Lung (tissue), 12 donors: ENCODE results near the gene PPP1R13B. TPM values are rescaled to one million over a fixed set of nuclear protein-coding genes. Genes with fewer than 3 reads are reported as not detected.

ENCODE experiments used
- ATAC-seq: fragments of 200-7000 bp; cut with Tn5 transposase; one replicate; pipeline ENCODE4 v1.9.1; 2020; ENCODE audit warnings: moderate number of reproducible peaks; ENCODE audit not compliant: insufficient read depth, low FRiP score
- DNase-seq, 3 donors: peaks; one replicate each; pipeline ENCODE4 v3.0.0-alpha.2; 2013 to 2017
- H3K27ac ChIP-seq, 2 donors: one replicate each; pipeline ENCODE4 v1.5.1; 2013; ENCODE audit warnings: mild to moderate bottlenecking in 2 of 2, moderate library complexity in 2 of 2, control low read depth in 1 of 2, inconsistent platforms in 1 of 2, low read depth in 1 of 2, low read length in 1 of 2
- H3K27me3 ChIP-seq, 3 donors: one replicate each; pipeline ENCODE4 v1.5.1; 2013; ENCODE audit warnings: low read length in 2 of 3; ENCODE audit not compliant: control insufficient read depth in 3 of 3, insufficient read depth in 3 of 3
- H3K36me3 ChIP-seq, 4 donors: one replicate each; pipeline ENCODE4 v1.5.1; 2013; ENCODE audit warnings: low read length in 4 of 4, mild to moderate bottlenecking in 1 of 4, moderate library complexity in 1 of 4; ENCODE audit not compliant: control insufficient read depth in 4 of 4, insufficient read depth in 4 of 4
- H3K4me1 ChIP-seq, 5 donors: one replicate each; pipeline ENCODE4 v1.5.1; 2013; ENCODE audit warnings: low read length in 5 of 5, mild to moderate bottlenecking in 2 of 5, moderate library complexity in 1 of 5; ENCODE audit not compliant: control insufficient read depth in 5 of 5, insufficient read depth in 5 of 5
- H3K4me3 ChIP-seq: one replicate; pipeline ENCODE4 v1.5.1; 2013; ENCODE audit warnings: mild to moderate bottlenecking, control low read depth, moderate library complexity
- H3K9ac ChIP-seq, 2 donors: one replicate each; pipeline ENCODE4 v1.5.1; 2013; ENCODE audit warnings: low read length in 2 of 2, control low read depth in 1 of 2; ENCODE audit not compliant: insufficient read depth in 1 of 2
- H3K9me3 ChIP-seq, 4 donors: one replicate each; pipeline ENCODE4 v1.5.1; 2013; ENCODE audit warnings: low read length in 3 of 4, mild to moderate bottlenecking in 1 of 4, moderate library complexity in 1 of 4; ENCODE audit not compliant: control insufficient read depth in 4 of 4, insufficient read depth in 3 of 4
- WGBS, 2 donors: extraction: QIAGEN DNeasy Blood & Tissue Kit; methylation state at CpG; one replicate each; pipeline ENCODE4 v1.1.7; 2013; 5-methylcytosine and 5-hydroxymethylcytosine counted together
- polyA plus RNA-seq, 2 donors: library from polyadenylated mRNA; stranded (reverse); fragments of 200-250 nt; gene quantifications; one replicate each; pipeline ENCODE4 v1.2.1, GENCODE V29; 2013
- total RNA-seq, 2 donors: library from RNA; depleted of rRNA in 1 of 2; stranded (reverse); fragments of >200 nt in 1 of 2; gene quantifications; one replicate each; pipeline ENCODE4 v1.2.1, GENCODE V29; 2014 to 2021
- TF ChIP-seq, protein P1 (sequence below): IDR thresholded peaks from 2 replicates; pipeline ENCODE4 v1.5.1; 2012; ENCODE audit warnings: mild to moderate bottlenecking; ENCODE audit errors: control extremely low read depth, extremely low read depth
- donor health status: control.
- donor health status: control.
- donor health status: Bipolar disorder and iron deficiency.
- donor health status: healthy.
- donor health status: DM: yes; HTN: yes; CAD: no.

The PPP1R13B gene
- total and polyA plus RNA-seq, 4 donors, result 12.0 to 66.6 (median 38.4) TPM

DNA sequence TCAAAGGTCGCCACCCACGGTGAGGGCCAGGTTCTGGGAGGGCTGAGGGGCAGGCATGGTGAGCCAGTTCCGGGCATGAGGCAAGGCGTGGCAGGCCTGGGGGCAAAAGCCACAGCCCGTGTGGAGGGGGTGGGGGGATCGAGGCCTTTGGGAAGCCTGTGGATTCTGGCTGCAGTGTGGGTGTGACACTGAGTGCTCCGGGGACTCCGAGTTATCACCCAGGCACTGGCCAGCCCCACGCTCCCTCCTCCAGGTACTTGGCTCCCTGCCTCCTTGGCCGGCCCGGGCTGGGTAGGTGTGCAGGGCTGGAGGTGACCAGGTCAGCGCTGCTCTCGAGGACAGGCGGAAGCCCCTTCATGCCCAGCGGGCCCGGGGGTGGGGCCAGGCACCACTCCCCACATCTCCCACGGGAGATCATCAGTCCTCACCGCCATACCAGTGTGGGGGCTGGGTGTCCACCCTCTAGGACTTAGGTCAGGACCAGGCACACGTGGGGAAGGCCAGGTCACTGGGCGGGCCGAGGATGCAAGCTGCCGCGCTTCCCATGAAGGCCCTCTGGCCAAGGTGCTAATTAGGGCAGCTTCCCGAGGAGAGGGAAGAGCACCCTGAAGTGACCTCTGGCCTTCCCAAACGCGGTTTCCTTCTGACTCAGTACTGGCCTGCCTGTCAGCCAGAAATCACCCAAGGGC lies 46.8 kb upstream of the PPP1R13B start:
- Histone ChIP-seq H3K27ac (no peak overlapping the region), H3K27me3 (no peaks in the 10 kb centered on the region), H3K36me3 (no peaks in the 10 kb centered on the region), H3K4me3 (no peak overlapping the region), H3K9ac (no peak overlapping the region), H3K9me3 (no peaks in the 10 kb centered on the region), H3K4me1 (peaks cover 0 to 17% (median 8%) of the 10 kb centered on the region in 5 donors)
- 76 to 85% methylated on average over 26 of the region's 26 CpGs for WGBS, 2 donors
- DNase-seq, result no peak
- no peak for ATAC-seq
- TF ChIP-seq, protein P1, sequence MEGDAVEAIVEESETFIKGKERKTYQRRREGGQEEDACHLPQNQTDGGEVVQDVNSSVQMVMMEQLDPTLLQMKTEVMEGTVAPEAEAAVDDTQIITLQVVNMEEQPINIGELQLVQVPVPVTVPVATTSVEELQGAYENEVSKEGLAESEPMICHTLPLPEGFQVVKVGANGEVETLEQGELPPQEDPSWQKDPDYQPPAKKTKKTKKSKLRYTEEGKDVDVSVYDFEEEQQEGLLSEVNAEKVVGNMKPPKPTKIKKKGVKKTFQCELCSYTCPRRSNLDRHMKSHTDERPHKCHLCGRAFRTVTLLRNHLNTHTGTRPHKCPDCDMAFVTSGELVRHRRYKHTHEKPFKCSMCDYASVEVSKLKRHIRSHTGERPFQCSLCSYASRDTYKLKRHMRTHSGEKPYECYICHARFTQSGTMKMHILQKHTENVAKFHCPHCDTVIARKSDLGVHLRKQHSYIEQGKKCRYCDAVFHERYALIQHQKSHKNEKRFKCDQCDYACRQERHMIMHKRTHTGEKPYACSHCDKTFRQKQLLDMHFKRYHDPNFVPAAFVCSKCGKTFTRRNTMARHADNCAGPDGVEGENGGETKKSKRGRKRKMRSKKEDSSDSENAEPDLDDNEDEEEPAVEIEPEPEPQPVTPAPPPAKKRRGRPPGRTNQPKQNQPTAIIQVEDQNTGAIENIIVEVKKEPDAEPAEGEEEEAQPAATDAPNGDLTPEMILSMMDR, result no peak

DNA sequence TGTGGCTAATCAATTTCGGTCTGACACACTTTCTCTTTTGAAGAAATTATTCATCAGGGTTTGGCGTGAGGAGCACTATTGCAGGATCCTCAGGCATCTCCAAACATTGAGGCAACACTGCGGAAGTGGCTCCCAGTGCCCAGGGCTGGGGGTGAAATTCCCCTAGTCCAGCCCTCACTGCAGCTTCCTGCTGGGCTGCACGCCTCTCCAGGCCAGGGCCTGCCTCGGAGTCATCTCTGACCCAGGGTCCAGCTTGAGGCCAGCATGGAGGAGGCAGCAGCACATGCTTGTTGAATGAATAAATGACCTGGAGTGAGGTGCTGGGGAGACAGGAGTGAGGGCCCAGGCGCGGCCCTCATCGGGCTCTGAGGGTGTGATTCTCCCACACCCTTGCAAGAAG lies 44.9 kb upstream of the PPP1R13B start:
- Histone ChIP-seq H3K27ac (no peak overlapping the region), H3K36me3 (no peaks in the 10 kb centered on the region), H3K27me3 (no peaks in the 10 kb centered on the region), H3K9me3 (no peaks in the 10 kb centered on the region), H3K4me3 (no peak overlapping the region), H3K4me1 (peaks cover 0 to 19% (median 8%) of the 10 kb centered on the region in 5 donors), H3K9ac (no peak overlapping the region)
- TF ChIP-seq, protein P1, result no peak
- 92 to 94% methylated on average over 8 of the region's 8 CpGs for WGBS, 2 donors
- ATAC-seq (no peak), DNase-seq (no peak)

DNA sequence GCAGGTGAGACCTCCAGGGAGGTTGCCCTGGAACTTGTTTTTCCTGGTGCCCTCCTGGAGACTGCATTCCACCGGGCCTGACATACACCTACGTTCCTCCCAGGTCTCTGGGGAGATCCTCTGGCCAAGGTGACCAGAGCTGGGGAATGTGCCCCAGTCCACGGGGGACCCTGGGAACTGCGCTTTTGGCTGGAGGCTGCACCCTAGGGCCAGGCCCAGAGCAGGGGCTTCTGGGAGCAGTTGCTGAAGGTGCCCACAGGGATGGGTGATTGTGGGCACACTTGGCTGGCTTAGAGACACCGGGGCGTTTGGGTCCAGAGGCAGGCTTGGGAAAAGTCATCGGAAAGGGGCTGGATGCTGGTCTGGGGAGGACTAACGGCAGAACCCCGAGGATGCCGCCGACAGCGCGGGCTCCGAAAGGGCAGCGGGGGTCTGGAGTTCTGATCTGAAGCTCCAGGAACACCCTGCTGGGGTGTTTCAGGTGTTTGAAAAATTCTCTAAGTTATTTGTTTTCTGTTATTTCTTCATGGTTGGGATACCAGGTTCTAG lies 44.4 kb upstream of the PPP1R13B start:
- H3K27ac ChIP-seq, result no peak overlapping the region
- no peak overlapping the region for H3K9ac ChIP-seq
- H3K27me3 ChIP-seq, result no peaks in the 10 kb centered on the region
- no peaks in the 10 kb centered on the region for H3K36me3 ChIP-seq
- TF ChIP-seq, protein P1, result no peak
- H3K4me1 ChIP-seq, result peaks cover 0 to 21% (median 8%) of the 10 kb centered on the region in 5 donors
- DNase-seq (no peak), ATAC-seq (no peak)
- WGBS, 2 donors, result 94 to 96% methylated on average over 15 of the region's 15 CpGs
- H3K4me3 ChIP-seq, result no peak overlapping the region
- H3K9me3 ChIP-seq, result no peaks in the 10 kb centered on the region
